NCI-H82 treated with DMSO at 0.1 percent for 48 hours (cell line): ENCODE data around the gene NUDT8.
"Not testable (repeated sequence)": the region's sequence is repeated elsewhere in the genome, so short reads cannot be mapped to it uniquely, and the experiment has no call there.

ENCODE experiments used
- DNase-seq: peaks from one replicate; lab custom pipeline; 2025; ENCODE audit not compliant: unreplicated experiment; lab: John Stamatoyannopoulos, UW

The NUDT8 gene

GRCh38 chr11:67593565-67593905 is 36.2 kb downstream of the NUDT8 start:
- DNase-seq: no peak

GRCh38 chr11:67592880-67593564 is 36.7 kb downstream of the NUDT8 start:
- no peak for DNase-seq

- not testable (repeated sequence) for DNase-seq
Observed at GRCh38 chr11:67588899-67589415, 40.8 kb downstream of the NUDT8 start.

GRCh38 chr11:67588136-67588503 is 41.6 kb downstream of the NUDT8 start:
- no peak for DNase-seq

GRCh38 chr11:67586568-67587250 is 43.0 kb downstream of the NUDT8 start:
- DNase-seq: no peak

- no peak for DNase-seq
Observed at GRCh38 chr11:67585911-67586310, 43.8 kb downstream of the NUDT8 start.

GRCh38 chr11:67584881-67585873 is 44.6 kb downstream of the NUDT8 start:
- no peak for DNase-seq

- DNase-seq: no peak
Observed at GRCh38 chr11:67584205-67584880, 45.4 kb downstream of the NUDT8 start.

- peak; percentile 60 for DNase-seq
Observed at GRCh38 chr11:67583247-67584204, 46.2 kb downstream of the NUDT8 start, which contains the start of gene GSTP1. TSS of gene GSTP1 (plus strand) at chr11:67583812. CDS start at chr11:67583844, 32 bp downstream.

GRCh38 chr11:67582011-67582410 is 47.7 kb downstream of the NUDT8 start:
- DNase-seq: no peak

- no peak for DNase-seq
Observed at GRCh38 chr11:67581469-67581868, 48.3 kb downstream of the NUDT8 start.

- DNase-seq: no peak
Observed at GRCh38 chr11:67577951-67578350, 51.8 kb downstream of the NUDT8 start.
